Endothelial cell of hepatic sinusoid (primary cell): ENCODE data around the gene MED23.

Experiments used
- in situ Hi-C: cut with HindIII; loops from 2 replicates; pipeline ENCODE4 v1.10.0; 2017; ENCODE audit warnings: low sequenced_read_pairs

Gene MED23

DNA sequence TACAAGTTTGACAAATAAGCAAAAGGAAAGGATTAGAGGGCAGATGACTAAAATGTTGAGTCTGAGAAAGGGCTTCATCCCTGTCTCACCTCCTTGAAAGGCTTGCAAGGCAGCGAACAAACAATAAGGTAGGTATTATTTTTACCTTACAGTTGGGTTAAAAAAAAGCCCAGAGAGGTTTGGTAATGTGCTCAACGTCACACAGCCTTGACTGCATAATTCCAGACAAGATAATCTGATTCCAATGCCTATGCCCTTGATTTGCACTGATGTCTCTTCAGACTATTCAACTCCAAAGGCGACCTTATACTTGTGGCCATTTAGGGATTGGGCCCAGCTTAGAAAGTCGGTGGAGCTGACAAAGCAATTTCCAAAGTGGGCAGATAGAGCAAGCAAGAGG is 53.4 kb downstream of the MED23 start:
- in situ Hi-C loops: no loop called here

DNA sequence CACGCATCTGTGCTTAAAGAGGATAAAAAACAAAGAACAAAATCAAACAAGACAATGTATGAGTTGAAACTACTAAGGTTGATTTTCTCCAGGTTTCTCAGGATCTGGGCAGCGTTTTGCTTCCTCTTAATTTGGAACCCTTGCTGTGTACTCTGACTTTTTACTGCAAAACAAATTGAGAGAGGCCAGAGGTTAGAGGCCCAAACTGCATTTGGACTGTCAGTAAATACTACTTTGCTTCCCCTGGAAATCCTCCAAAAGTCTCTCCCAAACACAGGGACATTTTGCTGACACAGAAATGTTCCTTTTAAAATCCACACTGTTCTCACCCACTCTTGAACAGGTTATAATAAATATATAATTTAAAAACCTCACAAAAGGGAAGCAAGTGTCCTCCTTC is 53.9 kb downstream of the MED23 start:
- in situ Hi-C loops: no loop called here

DNA sequence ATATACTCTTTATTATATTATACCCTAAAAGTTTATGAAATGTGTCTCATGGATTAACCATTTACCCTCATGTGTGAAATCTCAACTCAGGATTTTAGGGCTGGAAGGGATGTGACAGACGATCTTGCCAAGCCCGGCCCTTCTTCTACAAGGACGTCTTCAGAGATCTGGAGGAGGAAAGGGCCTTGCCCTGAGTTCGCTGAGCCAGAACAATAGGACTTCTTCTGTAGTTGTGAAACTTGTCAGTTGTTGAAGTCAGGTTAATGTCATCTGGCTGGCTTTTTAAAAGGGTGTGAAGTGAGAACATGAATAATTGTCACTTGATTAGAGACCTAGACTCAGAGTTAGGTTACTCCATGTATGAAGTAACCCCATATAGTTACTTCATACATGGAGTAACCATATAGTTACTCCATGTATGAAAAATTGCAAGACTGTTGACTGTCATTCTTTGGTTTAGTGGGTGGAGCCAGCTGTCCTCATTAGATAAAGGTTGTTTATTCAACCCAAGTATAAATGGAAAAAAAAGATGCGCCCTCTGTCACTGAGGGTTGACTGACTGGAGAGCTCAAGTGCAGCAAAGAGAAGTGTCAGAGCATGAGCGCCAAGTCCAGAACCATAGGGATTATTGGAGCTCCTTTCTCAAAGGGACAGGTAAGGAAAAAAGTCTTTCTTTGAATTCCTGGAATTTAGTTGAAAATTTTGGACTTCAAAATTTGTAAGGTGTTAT is 55.2 kb downstream of the MED23 start, which contains the start of gene ARG1:
ARG1 (plus strand) TSS at position 541 of the 730 bp plus-strand sequence; CDS start at position 598, 57 bp downstream.
- in situ Hi-C loops: no loop called here

DNA sequence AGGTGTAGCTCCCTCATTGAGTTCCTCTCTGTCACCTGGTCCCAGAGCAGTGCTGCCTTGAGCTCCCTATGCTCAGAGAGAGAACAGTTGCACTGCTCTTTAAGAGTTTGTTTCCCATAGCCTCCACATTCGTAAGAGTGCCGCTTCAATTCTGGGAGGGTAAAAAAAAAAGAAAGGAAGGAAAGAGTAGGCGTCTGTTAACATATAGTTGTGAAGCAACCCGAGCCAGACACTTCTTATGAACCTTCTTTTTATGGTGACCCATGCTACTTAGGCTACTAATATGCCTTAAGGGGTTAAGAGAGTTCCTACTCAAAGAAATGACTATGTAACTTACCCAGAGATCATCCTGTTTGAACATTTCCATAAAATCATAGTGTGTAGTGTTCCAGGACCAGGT is 59.3 kb downstream of the MED23 start:
- in situ Hi-C loops: no loop called here

DNA sequence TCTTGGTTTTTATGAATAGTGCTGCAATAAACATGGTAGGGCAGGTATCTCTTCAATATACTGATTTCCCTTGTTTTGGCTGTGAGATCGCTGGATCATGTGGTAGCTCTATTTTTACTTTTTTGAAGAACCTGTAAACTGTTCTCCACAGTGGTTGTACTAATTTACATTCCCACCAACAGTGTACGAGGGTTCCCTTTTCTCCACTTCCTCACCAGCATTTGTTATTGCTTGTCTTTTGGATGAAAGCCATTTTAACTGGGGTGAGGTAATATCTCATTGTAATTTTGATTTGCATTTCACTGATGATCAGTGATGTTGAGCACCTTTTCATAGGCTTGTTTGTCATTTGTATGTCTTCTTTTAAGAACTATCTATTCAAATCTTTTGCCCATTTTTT is 63.0 kb downstream of the MED23 start:
- in situ Hi-C loops: no loop called here

DNA sequence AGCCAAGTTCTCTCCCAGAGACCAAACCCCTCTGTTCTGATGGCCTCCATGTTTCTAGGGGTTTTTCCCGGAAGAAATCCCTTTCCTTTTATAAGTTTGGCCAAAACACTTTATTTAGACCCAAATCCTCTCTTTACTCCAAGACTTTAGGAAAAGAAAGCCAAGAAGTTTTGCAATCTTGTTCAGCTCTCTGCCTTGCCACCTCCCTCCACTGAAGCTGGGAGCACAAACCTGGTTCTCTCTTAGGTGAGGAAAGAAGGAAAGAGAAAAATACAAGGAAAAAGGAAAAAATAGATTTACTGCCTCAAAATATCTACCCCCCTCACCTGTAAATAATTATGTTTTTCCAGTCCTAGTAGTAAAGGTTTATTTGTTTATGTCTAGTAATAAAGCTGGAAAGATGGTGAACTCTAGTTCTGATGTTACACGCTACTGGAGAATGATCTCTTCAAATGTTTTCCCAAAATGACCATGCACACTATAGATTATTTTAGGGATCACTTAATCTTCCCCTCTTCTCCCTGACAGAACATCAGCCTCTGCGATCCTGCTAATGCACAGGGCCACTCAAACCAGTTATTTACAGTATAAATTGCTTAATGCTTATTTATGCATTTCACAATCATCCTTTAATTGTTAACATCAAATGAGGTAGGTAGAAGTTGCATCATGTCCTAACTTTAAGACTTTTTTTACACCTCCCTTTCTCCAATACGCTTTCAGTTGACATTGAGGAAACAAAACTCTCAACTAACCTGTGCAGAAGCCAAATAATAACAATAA is 65.9 kb downstream of the MED23 start:
- in situ Hi-C loops: no loop called here

DNA sequence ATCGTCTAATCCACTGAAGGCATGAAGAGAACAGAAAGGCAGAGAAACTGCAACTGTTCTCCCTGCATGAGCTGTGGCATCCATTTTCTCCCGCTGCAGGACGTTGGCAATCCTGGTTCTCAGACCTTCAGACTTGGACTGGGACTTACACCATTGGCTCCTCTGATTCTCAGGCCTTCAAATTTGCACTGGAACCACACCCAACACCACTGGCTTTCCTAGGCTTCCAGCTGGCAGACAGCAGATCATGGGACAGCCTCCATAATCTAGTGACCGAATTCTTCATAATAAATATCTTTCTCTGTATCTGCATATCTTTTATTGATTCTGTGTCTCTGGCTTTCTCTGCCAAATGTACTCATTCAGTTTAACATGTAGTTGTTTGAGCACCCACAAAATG is 69.1 kb downstream of the MED23 start:
- in situ Hi-C loops: no loop called here

DNA sequence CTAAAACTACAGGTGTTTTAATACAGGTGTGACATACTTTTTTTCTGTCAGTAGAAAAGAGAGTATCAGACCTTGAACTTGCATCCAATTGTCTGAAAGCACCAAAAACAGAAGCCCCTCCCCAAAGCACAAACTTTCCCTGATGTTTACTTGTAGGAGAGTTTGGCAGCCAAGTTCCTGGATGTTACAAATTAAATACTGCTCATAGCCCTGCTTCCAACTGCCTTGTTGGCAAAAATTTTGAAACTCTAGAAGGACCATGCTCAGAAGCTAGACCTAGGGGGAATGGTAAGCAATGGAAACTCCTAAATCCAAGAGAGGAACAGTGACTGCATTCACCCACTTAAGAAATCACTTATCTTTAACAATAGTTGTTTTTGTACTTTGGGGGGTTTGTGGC is 72.0 kb downstream of the MED23 start:
- in situ Hi-C loops: no loop called here

DNA sequence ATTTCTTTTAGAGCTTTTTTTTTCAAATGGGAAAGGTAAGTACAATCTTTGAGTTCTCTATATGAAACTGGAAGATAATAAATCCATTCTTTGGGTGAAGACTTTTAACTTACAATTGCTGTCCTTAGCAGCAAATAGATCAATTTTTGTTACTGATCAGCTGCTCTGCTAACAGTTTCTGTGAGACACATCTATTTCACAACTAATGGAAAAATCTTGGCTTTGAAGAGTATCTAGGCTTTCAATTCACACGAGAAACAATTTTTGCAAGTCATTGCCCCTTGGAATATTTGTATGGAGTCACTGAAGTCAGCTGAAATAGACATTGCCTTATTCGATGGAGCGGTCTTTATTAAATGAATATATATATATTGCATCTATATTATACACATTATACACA is 75.5 kb downstream of the MED23 start:
- in situ Hi-C loops: loop anchor here (5.0 kb wide), 1 partner anchor 100 kb away; no protein-coding TSS in a partner anchor

DNA sequence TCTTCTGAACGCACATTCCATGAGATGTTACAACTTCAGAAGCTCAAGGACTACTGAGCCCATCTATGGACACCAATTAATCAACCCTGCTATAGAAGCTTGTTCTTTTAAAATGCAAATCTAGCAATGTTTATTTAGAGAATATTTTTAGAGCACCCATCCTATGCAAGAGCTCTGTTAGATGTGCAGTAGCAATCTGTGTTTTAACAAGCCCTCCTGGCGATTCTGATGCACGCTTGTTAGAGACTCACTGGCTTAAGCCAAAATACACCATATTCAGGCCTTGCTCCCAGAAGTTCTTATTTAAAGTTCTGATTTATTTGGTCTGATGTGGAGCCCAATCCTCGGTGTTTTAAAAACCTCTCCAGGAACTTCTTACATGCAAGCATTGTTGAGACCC is 76.1 kb downstream of the MED23 start:
- in situ Hi-C loops: loop anchor here (5.0 kb wide), 1 partner anchor 100 kb away; no protein-coding TSS in a partner anchor

DNA sequence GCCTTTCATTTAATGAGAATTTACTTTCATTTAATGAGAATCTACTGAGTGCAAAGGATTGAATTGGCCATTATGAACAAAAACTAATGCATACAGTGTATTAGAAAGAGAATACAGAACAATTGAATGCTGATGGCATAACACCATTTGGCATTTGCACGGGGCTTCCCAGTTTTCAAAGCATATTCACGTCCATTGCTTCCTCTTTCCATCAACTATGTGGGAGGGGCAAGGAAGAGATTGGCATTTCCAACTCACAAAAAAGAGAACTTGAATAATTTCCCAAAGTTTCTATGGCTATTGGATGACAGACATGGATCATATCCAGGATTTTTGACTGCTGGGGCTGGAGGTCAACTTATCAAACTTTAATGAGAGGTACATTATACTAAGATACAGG is 78.2 kb downstream of the MED23 start:
- in situ Hi-C loops: loop anchor here (5.0 to 25.0 kb wide), 2 partner anchors 98 to 363 kb away; no protein-coding TSS in a partner anchor

DNA sequence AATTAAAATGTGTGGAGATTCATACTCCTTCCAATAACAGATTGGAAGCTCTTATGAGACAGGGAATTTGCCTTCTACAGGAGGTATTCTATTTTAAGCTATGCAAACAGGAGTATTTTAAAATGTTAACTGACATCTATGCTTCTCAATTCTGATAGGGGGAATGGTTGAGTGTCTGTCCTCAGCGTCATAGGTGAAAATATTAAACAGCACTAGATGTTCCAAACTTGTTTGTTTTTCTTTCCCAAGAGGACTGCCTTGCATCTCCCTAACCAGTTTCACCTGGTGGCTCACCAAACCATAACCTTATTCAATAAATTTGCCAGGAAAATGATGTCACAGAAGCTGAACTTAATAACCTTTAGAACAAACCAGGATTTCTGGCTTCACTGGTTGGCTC is 79.6 kb downstream of the MED23 start:
- in situ Hi-C loops: loop anchor here (25.0 kb wide), 1 partner anchor 361 kb away; no protein-coding TSS in a partner anchor

DNA sequence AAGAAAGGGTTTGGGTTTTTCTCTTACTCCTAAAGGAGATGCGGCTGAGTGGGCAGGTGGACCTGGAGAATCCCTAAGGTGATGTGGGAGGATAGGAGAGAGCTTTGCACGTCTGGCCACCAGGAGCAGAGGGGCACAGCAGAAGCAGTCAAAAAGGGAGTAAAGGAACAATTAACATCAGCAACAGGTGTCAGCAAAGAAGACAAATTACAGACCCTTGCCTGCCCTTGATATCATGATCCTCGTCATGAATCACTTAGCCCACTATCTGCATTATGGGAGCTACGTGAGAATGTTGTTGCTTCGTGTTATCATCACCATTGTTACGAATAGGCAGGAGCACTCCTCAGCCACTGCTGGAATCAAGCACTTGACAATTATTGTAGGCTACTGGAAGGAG is 80.6 kb downstream of the MED23 start:
- in situ Hi-C loops: loop anchor here (25.0 kb wide), 1 partner anchor 360 kb away; no protein-coding TSS in a partner anchor

DNA sequence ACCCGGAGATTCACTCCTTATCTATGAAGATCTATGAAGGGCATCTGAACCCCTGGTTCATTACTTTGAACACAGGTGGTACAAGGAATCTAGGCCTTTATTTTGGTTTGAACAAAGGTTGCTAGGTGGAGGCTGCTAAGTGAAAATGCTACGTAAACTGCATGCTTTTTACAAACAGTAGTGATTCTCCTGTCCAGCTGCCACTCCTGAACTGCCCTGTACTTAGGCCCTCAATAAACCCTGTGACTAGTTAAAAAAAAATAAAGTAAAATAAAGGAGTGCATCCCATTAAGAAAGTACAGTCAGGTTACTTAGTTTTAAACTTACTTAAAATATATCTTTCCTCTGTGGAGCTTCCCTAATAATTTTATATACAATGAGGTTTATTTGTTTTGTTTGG is 82.7 kb downstream of the MED23 start:
- in situ Hi-C loops: loop anchor here (25.0 kb wide), 1 partner anchor 358 kb away; no protein-coding TSS in a partner anchor

DNA sequence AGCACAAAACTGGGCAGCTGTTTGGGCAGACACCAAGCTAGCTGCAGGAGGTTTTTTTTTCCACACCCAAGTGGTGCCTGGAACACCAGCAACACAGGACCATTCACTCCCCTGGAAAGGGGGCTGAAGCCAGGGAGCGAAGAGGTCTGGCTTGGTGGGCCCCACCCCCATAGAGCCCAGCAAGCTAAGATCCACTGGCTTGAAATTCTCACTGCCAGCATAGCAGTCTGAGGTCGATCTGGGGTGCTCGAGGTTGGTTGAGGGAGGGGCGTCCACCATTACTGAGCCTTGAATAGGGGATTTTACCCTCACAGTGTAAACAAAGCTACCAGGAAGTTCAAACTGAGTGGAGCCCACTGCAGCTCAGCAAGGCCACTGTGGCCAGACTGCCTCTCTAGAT is 89.4 kb downstream of the MED23 start:
- in situ Hi-C loops: loop anchor here (25.0 kb wide), 1 partner anchor 351 kb away; no protein-coding TSS in a partner anchor

DNA sequence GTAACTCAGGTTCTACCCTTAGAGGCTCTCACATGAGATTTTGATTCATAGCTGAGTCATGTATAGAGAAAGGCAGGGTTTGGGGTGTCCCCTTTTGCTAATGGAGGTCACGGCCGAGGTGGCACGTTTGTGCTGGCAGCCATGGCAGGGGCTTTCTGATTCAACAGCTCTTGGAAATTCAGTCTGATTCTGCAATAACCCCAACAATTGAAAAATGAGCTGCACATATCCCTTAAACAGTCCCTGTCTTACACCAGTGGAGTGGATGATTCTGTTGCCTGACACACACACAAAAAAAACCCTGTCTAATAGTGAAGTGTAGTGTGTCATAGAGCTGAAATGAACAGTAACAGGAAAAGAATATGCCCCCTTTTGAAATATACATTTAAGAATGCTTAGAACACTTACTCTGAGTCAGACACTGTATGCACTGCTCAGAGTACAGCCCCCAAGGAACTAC is 95.4 kb downstream of the MED23 start:
- in situ Hi-C loops: loop anchor here (25.0 kb wide), 1 partner anchor 345 kb away; no protein-coding TSS in a partner anchor

DNA sequence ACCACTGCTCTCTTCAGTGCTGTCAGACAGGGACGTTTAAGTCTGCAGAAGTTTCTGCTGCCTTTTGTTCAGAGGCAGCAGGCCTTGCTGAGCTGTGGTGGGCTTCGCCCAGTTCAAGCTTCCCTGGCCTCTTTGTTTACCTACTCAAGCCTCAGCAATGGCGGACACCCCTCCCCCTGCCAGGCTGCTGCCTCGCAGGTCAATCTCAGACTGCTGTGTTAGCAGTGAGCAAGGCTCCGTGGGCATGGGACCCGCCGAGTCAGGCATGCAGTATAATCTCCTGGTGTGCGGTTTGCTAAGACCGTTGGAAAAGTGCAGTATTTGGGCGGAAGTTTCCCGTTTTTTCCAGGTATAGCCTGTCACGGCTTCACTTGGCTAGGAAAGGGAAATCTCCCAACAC is 96.4 kb downstream of the MED23 start:
- in situ Hi-C loops: loop anchor here (25.0 kb wide), 1 partner anchor 344 kb away; no protein-coding TSS in a partner anchor

DNA sequence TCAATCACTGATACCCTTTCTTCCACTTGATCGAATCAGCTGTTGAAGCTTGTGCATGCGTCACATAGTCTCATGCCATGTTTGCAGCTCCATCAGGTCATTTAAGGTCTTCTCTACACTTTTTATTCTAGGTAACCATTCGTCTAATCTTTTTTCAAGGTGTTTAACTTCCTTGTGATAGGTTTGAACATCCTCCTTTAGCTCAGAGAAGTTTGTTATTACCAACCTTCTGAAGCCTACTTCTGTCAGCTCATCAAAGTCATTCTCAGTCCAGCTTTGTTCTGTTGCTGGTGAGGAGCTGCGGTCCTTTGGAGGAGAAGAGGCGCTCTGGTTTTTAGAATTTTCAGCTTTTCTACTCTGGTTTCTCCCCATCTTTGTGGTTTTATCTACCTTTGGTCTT is 97.1 kb downstream of the MED23 start:
- in situ Hi-C loops: loop anchor here (25.0 kb wide), 1 partner anchor 344 kb away; no protein-coding TSS in a partner anchor

DNA sequence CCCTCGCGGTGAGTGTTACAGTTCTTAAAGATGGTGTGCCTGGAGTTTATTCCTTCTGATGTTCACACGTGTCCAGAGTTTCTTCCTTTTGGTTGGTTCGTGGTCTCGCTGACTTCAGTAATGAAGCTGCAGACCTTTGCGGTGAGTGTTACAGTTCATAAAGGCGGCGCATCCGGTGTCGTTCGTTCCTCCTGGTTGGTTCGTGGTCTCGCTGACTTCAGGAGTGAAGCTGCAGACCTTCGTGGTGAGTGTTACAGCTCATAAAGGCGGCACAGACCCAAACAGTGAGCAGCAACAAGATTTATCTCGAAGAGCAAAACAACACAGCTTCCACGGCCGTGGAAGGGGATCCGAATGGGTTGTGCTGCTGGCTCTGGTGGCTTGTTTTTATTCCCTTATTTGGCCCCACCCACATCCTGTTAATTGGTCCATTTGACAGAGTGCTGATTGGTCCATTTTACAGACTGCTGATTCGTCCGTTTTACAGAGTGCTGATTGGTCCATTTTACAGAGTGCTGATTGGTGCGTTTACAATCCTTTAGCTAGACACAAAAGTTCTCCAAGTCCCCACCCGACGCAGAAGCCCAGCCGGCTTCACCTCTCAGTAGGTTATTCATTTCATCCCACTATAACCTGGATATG is 103.2 kb downstream of the MED23 start:
- in situ Hi-C loops: loop anchor here (25.0 kb wide), 1 partner anchor 338 kb away; no protein-coding TSS in a partner anchor

DNA sequence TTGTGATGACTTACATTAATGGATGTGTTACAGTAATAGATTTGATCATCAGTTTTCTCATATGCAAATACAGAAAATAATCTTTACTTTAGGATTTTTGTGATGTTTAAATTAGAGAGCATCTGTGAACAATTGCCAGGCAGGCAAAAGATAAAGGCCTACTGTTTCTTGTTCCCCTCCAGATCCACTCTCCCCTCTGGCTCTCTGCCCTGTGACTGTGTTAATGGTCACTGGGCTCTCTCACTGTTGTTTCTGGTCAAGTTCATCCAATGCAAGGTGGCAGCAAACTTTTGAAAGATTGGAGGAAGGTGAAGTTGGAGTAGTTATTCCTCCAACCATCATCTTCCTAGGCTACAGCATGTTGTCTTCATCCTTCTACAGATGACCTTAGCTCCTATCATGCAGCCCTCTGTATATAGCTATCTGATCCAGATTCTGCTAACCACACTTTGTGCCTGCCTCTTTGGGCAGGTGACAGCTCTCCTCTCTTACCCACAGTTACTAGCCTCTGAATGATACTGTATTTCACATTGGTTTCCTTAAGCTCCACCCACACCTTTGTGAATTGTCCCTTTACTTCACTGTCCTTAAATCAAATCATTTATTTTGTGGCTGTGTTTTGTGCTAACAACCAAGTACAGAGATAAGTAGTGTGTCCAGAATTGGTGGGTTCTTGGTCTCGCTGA is 103.9 kb downstream of the MED23 start:
- in situ Hi-C loops: no loop called here
